ENCODE measurements around the gene INSL3.

Gene INSL3

DNA sequence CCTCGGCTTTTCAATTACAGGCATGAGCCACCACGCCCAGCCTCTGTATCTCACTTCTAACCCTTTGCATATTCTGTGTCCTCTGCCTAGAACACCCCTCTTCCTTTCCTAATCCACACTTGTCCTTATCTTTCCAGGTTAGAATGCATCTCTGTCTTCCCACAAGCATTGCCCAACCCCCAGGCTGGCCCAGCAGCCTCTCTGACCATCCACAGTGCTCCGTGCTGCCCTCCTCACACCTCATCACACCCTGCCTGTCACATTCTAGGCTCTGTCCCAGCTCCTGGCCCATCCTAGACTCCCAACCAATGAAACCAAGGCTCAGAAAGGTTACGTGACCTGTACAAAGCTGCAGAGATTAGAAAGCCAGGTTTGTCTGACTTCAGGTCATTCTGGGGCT lies 15.2 kb upstream of the INSL3 start:
- DNase-seq = no peak
- Histone ChIP-seq H3K4me3 (ENCODE audit: low read length) (no peak overlapping the region), H3F3A (ENCODE audit: insufficient read depth, low read length) (no peaks in the 10 kb centered on the region), H3K36me3 (replicated peaks; ENCODE audit: insufficient read depth, low read length) (no peaks in the 10 kb centered on the region), H4K20me1 (ENCODE audit: insufficient read depth, low read length) (no peaks in the 10 kb centered on the region), H3K27ac (ENCODE audit: low read length) (no peak overlapping the region), H2AFZ (ENCODE audit: low read length) (no peak overlapping the region), H3K27me3 (replicated peaks; ENCODE audit: insufficient read depth, low read length) (no peaks in the 10 kb centered on the region), H3K79me2 (ENCODE audit: low read length) (no peaks in the 10 kb centered on the region), H3K4me1 (ENCODE audit: low read length) (no peaks in the 10 kb centered on the region), H3K4me2 (ENCODE audit: low read depth, low read length) (no peak overlapping the region), H3K9me3 (replicated peaks; ENCODE audit: insufficient read depth, low read length) (no peaks in the 10 kb centered on the region), H3K9ac (ENCODE audit: low read length) (no peak overlapping the region), H3K9me2 (replicated peaks; ENCODE audit: insufficient read depth, low read length) (no peaks in the 10 kb centered on the region)
- TF ChIP-seq EZH2 (optimal IDR thresholded peaks at IDR 0.05; ENCODE audit: low read depth, low read length) (no peak), EZH2phosphoT487 (IDR thresholded peaks at IDR 0.05; ENCODE audit: low read length) (no peak)
- TF ChIP-seq, protein P1, sequence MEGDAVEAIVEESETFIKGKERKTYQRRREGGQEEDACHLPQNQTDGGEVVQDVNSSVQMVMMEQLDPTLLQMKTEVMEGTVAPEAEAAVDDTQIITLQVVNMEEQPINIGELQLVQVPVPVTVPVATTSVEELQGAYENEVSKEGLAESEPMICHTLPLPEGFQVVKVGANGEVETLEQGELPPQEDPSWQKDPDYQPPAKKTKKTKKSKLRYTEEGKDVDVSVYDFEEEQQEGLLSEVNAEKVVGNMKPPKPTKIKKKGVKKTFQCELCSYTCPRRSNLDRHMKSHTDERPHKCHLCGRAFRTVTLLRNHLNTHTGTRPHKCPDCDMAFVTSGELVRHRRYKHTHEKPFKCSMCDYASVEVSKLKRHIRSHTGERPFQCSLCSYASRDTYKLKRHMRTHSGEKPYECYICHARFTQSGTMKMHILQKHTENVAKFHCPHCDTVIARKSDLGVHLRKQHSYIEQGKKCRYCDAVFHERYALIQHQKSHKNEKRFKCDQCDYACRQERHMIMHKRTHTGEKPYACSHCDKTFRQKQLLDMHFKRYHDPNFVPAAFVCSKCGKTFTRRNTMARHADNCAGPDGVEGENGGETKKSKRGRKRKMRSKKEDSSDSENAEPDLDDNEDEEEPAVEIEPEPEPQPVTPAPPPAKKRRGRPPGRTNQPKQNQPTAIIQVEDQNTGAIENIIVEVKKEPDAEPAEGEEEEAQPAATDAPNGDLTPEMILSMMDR (IDR thresholded peaks at IDR 0.05; ENCODE audit: low read length) = no peak

DNA sequence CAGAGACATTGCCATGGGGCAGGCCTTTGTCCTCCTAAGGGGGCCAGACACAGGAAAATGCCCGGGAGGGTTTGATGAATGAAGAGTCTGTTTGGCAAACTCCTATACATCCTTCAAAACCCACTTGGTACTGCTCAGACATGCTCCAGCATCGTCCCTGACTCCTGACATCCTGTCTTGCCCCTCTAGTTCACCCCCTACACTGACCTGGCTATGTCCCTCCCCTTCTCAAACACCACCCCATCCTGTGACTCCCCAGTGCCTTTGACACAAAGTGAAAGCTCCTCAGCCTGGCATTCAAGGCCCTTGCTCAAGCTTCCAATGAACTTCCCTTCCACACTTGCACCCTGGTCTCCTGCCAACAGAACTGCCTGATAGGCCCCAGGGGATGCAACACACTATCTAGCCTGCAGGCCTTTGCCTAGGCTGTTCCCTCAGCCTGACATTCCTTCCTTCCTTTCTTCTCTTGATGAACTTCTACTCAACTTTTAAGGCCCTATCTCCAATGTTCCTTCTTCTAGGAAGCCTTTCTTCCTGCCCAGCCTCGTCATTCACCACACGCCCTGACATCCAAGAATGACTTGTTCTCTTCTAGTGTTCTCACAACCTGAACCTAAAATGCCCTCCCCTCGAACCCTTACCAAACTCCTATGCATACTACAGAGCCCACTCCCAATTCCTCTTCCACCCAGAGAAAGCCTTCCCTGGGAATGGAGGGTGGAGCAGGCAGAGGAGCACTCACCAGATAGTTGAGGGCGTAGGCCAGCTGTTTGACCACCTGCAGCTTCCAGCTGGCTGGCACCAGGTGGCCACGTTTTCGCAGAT lies 14.1 kb upstream of the INSL3 start:
- DNase-seq = no peak
- Histone ChIP-seq H3K79me2 (ENCODE audit: low read length) (no peaks in the 10 kb centered on the region), H3K27me3 (replicated peaks; ENCODE audit: insufficient read depth, low read length) (no peaks in the 10 kb centered on the region), H3K27ac (ENCODE audit: low read length) (no peak overlapping the region), H3K9me3 (replicated peaks; ENCODE audit: insufficient read depth, low read length) (no peaks in the 10 kb centered on the region), H4K20me1 (ENCODE audit: insufficient read depth, low read length) (no peaks in the 10 kb centered on the region), H3K4me2 (ENCODE audit: low read depth, low read length) (no peak overlapping the region), H3K9ac (ENCODE audit: low read length) (no peak overlapping the region), H3K4me1 (ENCODE audit: low read length) (no peaks in the 10 kb centered on the region), H3K36me3 (replicated peaks; ENCODE audit: insufficient read depth, low read length) (no peaks in the 10 kb centered on the region), H3K9me2 (replicated peaks; ENCODE audit: insufficient read depth, low read length) (no peaks in the 10 kb centered on the region), H2AFZ (ENCODE audit: low read length) (no peak overlapping the region), H3F3A (ENCODE audit: insufficient read depth, low read length) (no peaks in the 10 kb centered on the region), H3K4me3 (ENCODE audit: low read length) (no peak overlapping the region)
- TF ChIP-seq EZH2phosphoT487 (IDR thresholded peaks at IDR 0.05; ENCODE audit: low read length) (no peak), EZH2 (optimal IDR thresholded peaks at IDR 0.05; ENCODE audit: low read depth, low read length) (no peak)
- TF ChIP-seq, protein P1 (IDR thresholded peaks at IDR 0.05; ENCODE audit: low read length) = no peak

DNA sequence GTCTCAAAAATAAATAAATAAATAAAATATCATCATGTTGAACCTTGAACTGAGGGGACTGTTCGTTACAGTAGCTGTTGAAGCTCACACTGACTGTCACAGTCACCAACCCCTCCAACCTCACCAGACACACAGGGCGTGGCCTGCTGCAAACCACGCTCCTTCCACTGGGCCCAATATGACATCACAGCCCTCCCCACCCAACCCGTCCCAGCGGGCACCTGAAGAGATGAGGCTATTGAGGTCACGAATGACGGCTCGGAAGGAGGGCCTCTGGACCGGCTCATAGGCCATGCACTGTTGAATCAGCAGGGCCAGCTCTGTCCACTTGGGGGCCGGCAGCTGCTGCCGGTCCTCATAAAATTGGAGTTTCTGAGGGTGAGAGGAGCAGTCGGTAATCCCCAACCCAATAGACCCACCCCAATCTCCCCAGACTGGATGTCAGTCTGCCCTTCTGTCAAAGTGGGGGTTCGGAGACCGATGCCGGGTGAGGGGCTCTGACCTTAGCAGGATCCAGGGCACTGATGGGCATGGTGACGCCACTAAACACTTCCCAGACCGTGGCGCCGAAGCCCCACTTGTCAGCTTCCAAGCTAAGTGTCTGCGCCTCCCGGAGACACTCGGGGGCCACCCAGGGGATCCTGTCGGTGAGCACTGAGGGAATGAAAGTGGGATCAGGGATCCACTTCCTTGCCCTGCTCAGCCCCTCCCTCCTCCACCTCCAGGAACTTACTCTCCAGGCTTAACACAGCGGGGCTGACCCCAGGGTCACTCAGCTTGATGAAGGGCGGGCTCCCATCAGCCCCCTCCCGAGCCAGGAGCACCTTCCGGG lies 13.2 kb upstream of the INSL3 start:
- H3K4me3 ChIP-seq (ENCODE audit: low read length) = no peak overlapping the region
- no peaks in the 10 kb centered on the region for H3K9me2 ChIP-seq (replicated peaks; ENCODE audit: insufficient read depth, low read length)
- H3K27ac ChIP-seq (ENCODE audit: low read length) = no peak overlapping the region
- no peak overlapping the region for H3K9ac ChIP-seq (ENCODE audit: low read length)
- no peaks in the 10 kb centered on the region for H3K27me3 ChIP-seq (replicated peaks; ENCODE audit: insufficient read depth, low read length)
- DNase-seq = no peak
- no peaks in the 10 kb centered on the region for H3K36me3 ChIP-seq (replicated peaks; ENCODE audit: insufficient read depth, low read length)
- H3K4me2 ChIP-seq (ENCODE audit: low read depth, low read length) = no peak overlapping the region
- H3K4me1 ChIP-seq (ENCODE audit: low read length) = no peaks in the 10 kb centered on the region
- no peaks in the 10 kb centered on the region for H3F3A ChIP-seq (ENCODE audit: insufficient read depth, low read length)
- no peaks in the 10 kb centered on the region for H3K9me3 ChIP-seq (replicated peaks; ENCODE audit: insufficient read depth, low read length)
- no peaks in the 10 kb centered on the region for H3K79me2 ChIP-seq (ENCODE audit: low read length)
- no peak overlapping the region for H2AFZ ChIP-seq (ENCODE audit: low read length)
- H4K20me1 ChIP-seq (ENCODE audit: insufficient read depth, low read length) = no peaks in the 10 kb centered on the region
- TF ChIP-seq EZH2 (optimal IDR thresholded peaks at IDR 0.05; ENCODE audit: low read depth, low read length) = no peak
- TF ChIP-seq, protein P1 (IDR thresholded peaks at IDR 0.05; ENCODE audit: low read length) = no peak
